Measurements from ENCODE around the gene ATP13A2. TPM values are rescaled to one million over a fixed set of nuclear protein-coding genes. Genes with fewer than 3 reads are reported as not detected.

The ATP13A2 gene
- total and polyA plus RNA-seq, 3 experiments from 2014 or later, result 43.8 to 61.3 (median 44.0) TPM

- H3K4me3 ChIP-seq (ENCODE audit: low read length), result no peak overlapping the region
- no peaks in the 10 kb centered on the region for H3K9me3 ChIP-seq (ENCODE audit: low read length)
- Mint-ChIP-seq H3K27ac (no peak overlapping the region), H3K4me1 (no peaks in the 10 kb centered on the region), H3K27me3 (peaks cover 0 to 4% of the 10 kb centered on the region in 2 donors), H3K4me3 (no peak overlapping the region), H3K36me3 (peaks cover 0 to 4% (median 4%) of the 10 kb centered on the region in 3 donors), H3K9me3 (no peaks in the 10 kb centered on the region)
- no peak overlapping the region for H3K27ac ChIP-seq (ENCODE audit: low read depth, low read length)
- DNase-seq, result no peak
- ChIA-PET POLR2A (no interaction called here), CTCF (no interaction called here)
- no peaks in the 10 kb centered on the region for H3K4me1 ChIP-seq (ENCODE audit: insufficient read depth, low read length)
- no peaks in the 10 kb centered on the region for H3K27me3 ChIP-seq (ENCODE audit: insufficient read depth, low read length, poor library complexity, severe bottlenecking)
- no peaks in the 10 kb centered on the region for H3K36me3 ChIP-seq (ENCODE audit: insufficient read depth, low read length)
These were observed 36.5 kb downstream of the ATP13A2 start for GRCh38 chr1:16975211-16975610.

GRCh38 chr1:16973215-16973614 lies 38.5 kb downstream of the ATP13A2 start:
- no peak overlapping the region for H3K27ac ChIP-seq (ENCODE audit: low read depth, low read length)
- H3K4me3 ChIP-seq (ENCODE audit: low read length), result no peak overlapping the region
- H3K9me3 ChIP-seq (ENCODE audit: low read length), result no peaks in the 10 kb centered on the region
- H3K36me3 ChIP-seq (ENCODE audit: insufficient read depth, low read length), result no peaks in the 10 kb centered on the region
- no peaks in the 10 kb centered on the region for H3K4me1 ChIP-seq (ENCODE audit: insufficient read depth, low read length)
- Mint-ChIP-seq H3K4me1 (no peaks in the 10 kb centered on the region), H3K4me3 (peak overlapping the region in 1 of 7 donors; percentile 63), H3K27ac (no peak overlapping the region), H3K27me3 (peaks cover 0 to 3% of the 10 kb centered on the region in 2 donors), H3K9me3 (no peaks in the 10 kb centered on the region), H3K36me3 (peaks cover 0 to 21% (median 4%) of the 10 kb centered on the region in 3 donors)
- ChIA-PET POLR2A (no interaction called here), CTCF (no interaction called here)
- DNase-seq, result no peak
- no peaks in the 10 kb centered on the region for H3K27me3 ChIP-seq (ENCODE audit: insufficient read depth, low read length, poor library complexity, severe bottlenecking)

- H3K4me3 ChIP-seq (ENCODE audit: low read length), result no peak overlapping the region
- no peaks in the 10 kb centered on the region for H3K36me3 ChIP-seq (ENCODE audit: insufficient read depth, low read length)
- CTCF ChIA-PET, result no interaction called here
- Mint-ChIP-seq H3K4me3 (no peak overlapping the region), H3K9me3 (no peaks in the 10 kb centered on the region), H3K27ac (peak overlapping the region in 2 of 8 donors; percentile 26 to 61), H3K27me3 (peaks cover 0 to 1% of the 10 kb centered on the region in 2 donors), H3K36me3 (peaks cover 0 to 25% (median 4%) of the 10 kb centered on the region in 3 donors), H3K4me1 (no peaks in the 10 kb centered on the region)
- H3K27me3 ChIP-seq (ENCODE audit: insufficient read depth, low read length, poor library complexity, severe bottlenecking), result no peaks in the 10 kb centered on the region
- no peaks in the 10 kb centered on the region for H3K4me1 ChIP-seq (ENCODE audit: insufficient read depth, low read length)
- DNase-seq, result no peak
- no peak overlapping the region for H3K27ac ChIP-seq (ENCODE audit: low read depth, low read length)
- POLR2A ChIA-PET, result no interaction called here
- no peaks in the 10 kb centered on the region for H3K9me3 ChIP-seq (ENCODE audit: low read length)
These were observed 39.4 kb downstream of the ATP13A2 start for GRCh38 chr1:16972189-16972895.

DNA sequence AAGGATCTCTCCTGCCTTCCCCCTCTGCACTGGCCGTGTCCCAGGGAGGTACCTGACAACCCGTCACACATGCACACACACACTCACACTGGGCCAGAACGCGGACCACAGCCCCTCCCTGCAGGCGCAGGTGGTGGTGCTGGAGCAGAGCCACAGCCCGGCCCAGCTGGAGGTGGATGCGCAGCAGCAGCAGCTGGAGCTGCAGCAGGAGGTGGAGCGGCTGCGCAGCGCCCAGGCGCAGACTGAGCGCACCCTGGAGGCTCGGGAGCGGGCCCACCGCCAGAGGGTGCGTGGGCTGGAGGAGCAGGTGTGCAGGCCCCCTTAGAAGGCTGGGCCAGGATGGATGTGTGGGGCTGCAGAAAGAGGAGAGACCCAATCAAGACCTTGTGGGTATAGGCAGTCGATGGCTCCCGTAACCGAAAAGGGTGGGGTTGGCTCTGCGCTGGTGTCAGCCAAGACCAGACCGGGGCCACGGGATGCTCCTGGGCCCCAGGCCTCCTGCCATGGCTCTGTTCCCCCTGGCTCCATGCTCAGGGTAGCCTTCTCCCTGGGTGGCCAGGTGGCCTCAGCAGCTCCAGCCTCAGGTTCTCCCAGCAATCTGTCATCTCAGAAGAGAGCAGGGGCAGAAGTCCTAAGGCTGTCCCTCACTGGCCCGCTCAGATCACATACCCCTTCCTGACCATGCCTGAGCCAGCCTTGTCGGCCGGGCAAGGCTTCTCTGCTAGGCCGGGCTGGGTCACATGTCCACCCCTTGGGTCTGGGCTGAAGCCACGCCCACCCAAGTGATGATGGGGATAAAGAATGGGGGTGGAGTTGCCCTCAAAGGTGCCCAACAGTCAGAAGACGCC lies 40.2 kb downstream of the ATP13A2 start:
- CTCF ChIA-PET, result no interaction called here

GRCh38 chr1:16970132-16970910 lies 41.4 kb downstream of the ATP13A2 start:
- ChIA-PET POLR2A (no interaction called here), CTCF (interaction anchor here (1.3 kb wide), 1 partner anchor 9 kb away, joined by 3 read pairs; no protein-coding TSS in a partner anchor)
- Histone ChIP-seq H3K27me3 (ENCODE audit: insufficient read depth, low read length, poor library complexity, severe bottlenecking) (no peaks in the 10 kb centered on the region), H3K4me3 (ENCODE audit: low read length) (no peak overlapping the region), H3K4me1 (ENCODE audit: insufficient read depth, low read length) (no peaks in the 10 kb centered on the region), H3K9me3 (ENCODE audit: low read length) (no peaks in the 10 kb centered on the region), H3K36me3 (ENCODE audit: insufficient read depth, low read length) (no peaks in the 10 kb centered on the region), H3K27ac (ENCODE audit: low read depth, low read length) (no peak overlapping the region)
- Mint-ChIP-seq H3K36me3 (peaks cover 0 to 44% (median 7%) of the 10 kb centered on the region in 3 donors), H3K9me3 (no peaks in the 10 kb centered on the region), H3K27me3 (no peaks in the 10 kb centered on the region), H3K27ac (peak overlapping the region in 1 of 8 donors; percentile 82), H3K4me3 (no peak overlapping the region), H3K4me1 (no peaks in the 10 kb centered on the region)
- no peak for DNase-seq

More for the DNA sequence above, 40.2 kb downstream of the ATP13A2 start:
- Histone ChIP-seq H3K4me3 (ENCODE audit: low read length) (no peak overlapping the region), H3K27ac (ENCODE audit: low read depth, low read length) (no peak overlapping the region), H3K27me3 (ENCODE audit: insufficient read depth, low read length, poor library complexity, severe bottlenecking) (no peaks in the 10 kb centered on the region), H3K9me3 (ENCODE audit: low read length) (no peaks in the 10 kb centered on the region), H3K36me3 (ENCODE audit: insufficient read depth, low read length) (no peaks in the 10 kb centered on the region), H3K4me1 (ENCODE audit: insufficient read depth, low read length) (no peaks in the 10 kb centered on the region)
- Mint-ChIP-seq H3K9me3 (no peaks in the 10 kb centered on the region), H3K27ac (peak overlapping the region in 1 of 8 donors; percentile 36), H3K4me3 (no peak overlapping the region), H3K4me1 (no peaks in the 10 kb centered on the region), H3K27me3 (no peaks in the 10 kb centered on the region), H3K36me3 (peaks cover 0 to 31% (median 5%) of the 10 kb centered on the region in 3 donors)
- no peak for DNase-seq
- POLR2A ChIA-PET, result no interaction called here

DNA sequence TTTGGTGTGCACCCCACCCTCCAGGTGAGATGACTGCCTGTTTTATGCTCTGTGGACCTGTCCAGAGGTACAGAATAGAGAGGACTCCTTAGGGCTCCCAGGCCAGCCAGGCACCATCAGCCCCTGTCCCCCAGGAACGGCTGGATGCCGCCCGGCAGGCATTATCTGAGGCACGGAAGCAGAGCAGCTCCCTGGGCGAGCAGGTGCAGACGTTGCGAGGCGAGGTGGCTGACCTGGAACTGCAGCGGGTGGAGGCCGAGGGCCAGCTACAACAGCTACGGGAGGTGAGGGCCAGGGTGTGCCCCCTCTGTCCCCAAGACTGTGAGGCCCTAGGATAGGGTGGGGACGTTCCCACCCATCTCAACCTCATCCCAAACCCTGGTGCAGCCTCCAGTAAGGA lies 42.1 kb downstream of the ATP13A2 start:
- CTCF ChIA-PET, result interaction anchor here (1.3 kb wide), 1 partner anchor 9 kb away, joined by 3 read pairs; no protein-coding TSS in a partner anchor
- DNase-seq, result no peak
- no peaks in the 10 kb centered on the region for H3K27me3 Mint-ChIP-seq
- no peaks in the 10 kb centered on the region for H3K36me3 ChIP-seq (ENCODE audit: insufficient read depth, low read length)
- H3K27me3 ChIP-seq (ENCODE audit: insufficient read depth, low read length, poor library complexity, severe bottlenecking), result no peaks in the 10 kb centered on the region
- H3K4me3 Mint-ChIP-seq, result no peak overlapping the region
- no peaks in the 10 kb centered on the region for H3K9me3 ChIP-seq (ENCODE audit: low read length)
- H3K4me3 ChIP-seq (ENCODE audit: low read length), result no peak overlapping the region
- no peaks in the 10 kb centered on the region for H3K4me1 Mint-ChIP-seq
- no peak overlapping the region for H3K27ac ChIP-seq (ENCODE audit: low read depth, low read length)
- POLR2A ChIA-PET, result no interaction called here
- H3K27ac Mint-ChIP-seq, result peak overlapping the region in 1 of 8 donors; percentile 25
- H3K9me3 Mint-ChIP-seq, result no peaks in the 10 kb centered on the region
- peaks cover 0 to 50% (median 7%) of the 10 kb centered on the region in 3 donors for H3K36me3 Mint-ChIP-seq
- no peaks in the 10 kb centered on the region for H3K4me1 ChIP-seq (ENCODE audit: insufficient read depth, low read length)

GRCh38 chr1:16969057-16969611 lies 42.6 kb downstream of the ATP13A2 start:
- POLR2A ChIA-PET, result interaction anchor here (0.6 kb wide), 1 partner anchor 12 kb away, joined by 4 read pairs; no protein-coding TSS in a partner anchor
- Histone ChIP-seq H3K36me3 (ENCODE audit: insufficient read depth, low read length) (no peaks in the 10 kb centered on the region), H3K27me3 (ENCODE audit: insufficient read depth, low read length, poor library complexity, severe bottlenecking) (no peaks in the 10 kb centered on the region), H3K4me1 (ENCODE audit: insufficient read depth, low read length) (no peaks in the 10 kb centered on the region), H3K9me3 (ENCODE audit: low read length) (no peaks in the 10 kb centered on the region), H3K27ac (ENCODE audit: low read depth, low read length) (no peak overlapping the region), H3K4me3 (ENCODE audit: low read length) (no peak overlapping the region)
- H3K4me3 Mint-ChIP-seq, result no peak overlapping the region
- no peaks in the 10 kb centered on the region for H3K4me1 Mint-ChIP-seq
- H3K36me3 Mint-ChIP-seq, result peaks cover 0 to 50% (median 7%) of the 10 kb centered on the region in 3 donors
- H3K27ac Mint-ChIP-seq, result peak overlapping the region in 2 of 8 donors; percentile 25 to 94
- no peaks in the 10 kb centered on the region for H3K27me3 Mint-ChIP-seq
- no peaks in the 10 kb centered on the region for H3K9me3 Mint-ChIP-seq
- DNase-seq, result no peak
- CTCF ChIA-PET, result interaction anchor here (1.3 kb wide), 1 partner anchor 8 kb away, joined by 3 read pairs; no protein-coding TSS in a partner anchor

Data from CD8-positive, alpha-beta memory T cell (primary cell).